A549 (cell line): ENCODE results near the gene ZNF438. TPM values are rescaled to one million over a fixed set of nuclear protein-coding genes. Genes with fewer than 3 reads are reported as not detected.

ENCODE experiments used
- ATAC-seq, 2 experiments: fragments of 200-7000 bp in 1 of 2; fragments of >200 bp in 1 of 2; cut with Nextera tagmentation in 1 of 2; cut with Tn5 transposase in 1 of 2; 3 replicates each; pipeline versions ENCODE4 v1.8.0 to v1.9.1; 2018 to 2020; ENCODE audit warnings: mild to moderate bottlenecking in 1 of 2, moderate library complexity in 1 of 2
- CTCF ChIA-PET: fragments of 300-600 bp; sonication (Branson Sonifier 250); formaldehyde crosslinking; extraction: SDS; loops from one replicate; lab custom pipeline; 2021; ENCODE audit warnings: antibody characterized with exemption, inconsistent platforms; lab: Yijun Ruan, JAX
- POLR2A ChIA-PET: fragments of 350-600 bp; formaldehyde crosslinking; extraction: SDS; loops from one replicate; lab custom pipeline; 2021; ENCODE audit warnings: antibody characterized with exemption, inconsistent platforms; lab: Yijun Ruan, JAX
- DNase-seq, 2 experiments: peaks; one replicate each; pipeline versions ENCODE4 v3.0.0 to v3.0.0-alpha.2; 2011 to 2016; ENCODE audit warnings: low read depth in 1 of 2, low spot score in 1 of 2
- FAIRE-seq: peaks from 2 replicates; lab custom pipeline; 2011; peaks lifted over from hg19 to GRCh38; lab: Jason Lieb, UNC
- H3K27ac ChIP-seq, 2 experiments: fragments of >200 bp; sonication (Bioruptor Twin); formaldehyde crosslinking; 3 replicates each; pipeline ENCODE4 v1.5.1; 2016 to 2017
- H3K4me1 ChIP-seq: fragments of >200 bp; sonication (Bioruptor Twin); formaldehyde crosslinking; 3 replicates; pipeline ENCODE4 v1.6.1; 2016
- H3K4me2 ChIP-seq: fragments of >200 bp; sonication (Bioruptor Twin); formaldehyde crosslinking; 3 replicates; pipeline ENCODE4 v1.6.1; 2016
- H3K4me3 ChIP-seq: fragments of >200 bp; sonication (Bioruptor Twin); formaldehyde crosslinking; 3 replicates; pipeline ENCODE4 v1.5.1; 2016
- H3K9me3 ChIP-seq: fragments of >200 bp; sonication (Bioruptor Twin); formaldehyde crosslinking; 3 replicates; pipeline ENCODE4 v1.6.1; 2016
- ATOH8 ChIP-seq: fragments of 250-450 bp; sonication (Bioruptor Pico); IDR thresholded peaks from 2 replicates; pipeline ENCODE4 v1.5.0; 2020; ENCODE audit warnings: low read depth, mild to moderate bottlenecking, moderate library complexity
- CBX2 ChIP-seq: fragments of 200-600 bp; sonication (generic); IDR thresholded peaks from 2 replicates; pipeline ENCODE4 v1.6.1; 2016; ENCODE audit warnings: low read depth, mild to moderate bottlenecking, borderline replicate concordance
- CEBPB ChIP-seq, 2 experiments: fragments of >200 bp in 1 of 2; sonication (Bioruptor Twin) in 1 of 2; formaldehyde crosslinking in 1 of 2; IDR thresholded peaks; 2 replicates each; pipeline ENCODE4 v1.6.1; 2012 to 2016
- CHD4 ChIP-seq: fragments of 200-600 bp; sonication (generic); IDR thresholded peaks from 2 replicates; pipeline ENCODE4 v1.6.1; 2016; ENCODE audit warnings: antibody characterized with exemption, mild to moderate bottlenecking, borderline replicate concordance
- ELK1 ChIP-seq: fragments of 150-350 bp; IDR thresholded peaks from 2 replicates; pipeline ENCODE4 v1.6.1; 2014; ENCODE audit warnings: low read depth, mild to moderate bottlenecking, low read length
- EP300 ChIP-seq, 2 experiments: fragments of >200 bp; sonication (Bioruptor Twin); formaldehyde crosslinking; IDR thresholded peaks; 2 replicates in 1 of 2; 3 replicates in 1 of 2; pipeline ENCODE4 v1.6.1; 2016 to 2017
- ESRRA ChIP-seq: fragments of 150-350 bp; IDR thresholded peaks from 2 replicates; pipeline ENCODE4 v1.6.1; 2014; ENCODE audit warnings: mild to moderate bottlenecking, low read length, borderline replicate concordance
- FOSB ChIP-seq: fragments of 250-450 bp; sonication (Bioruptor Pico); IDR thresholded peaks from 2 replicates; pipeline ENCODE4 v1.5.0; 2020; ENCODE audit warnings: mild to moderate bottlenecking, moderate library complexity
- HEYL ChIP-seq: fragments of 250-450 bp; sonication (Bioruptor Pico); IDR thresholded peaks from 2 replicates; pipeline ENCODE4 v1.8.0; 2021; ENCODE audit warnings: mild to moderate bottlenecking, moderate library complexity
- HMGXB4 ChIP-seq: fragments of 250-450 bp; sonication (Bioruptor Pico); IDR thresholded peaks from 2 replicates; pipeline ENCODE4 v1.5.0; 2021; ENCODE audit warnings: mild to moderate bottlenecking, moderate library complexity, borderline replicate concordance
- JUN ChIP-seq, 2 experiments: fragments of >200 bp; sonication (Bioruptor Twin); formaldehyde crosslinking; IDR thresholded peaks; 2 replicates in 1 of 2; 3 replicates in 1 of 2; pipeline ENCODE4 v1.6.1; 2016 to 2017
- JUNB ChIP-seq: fragments of >200 bp; sonication (Bioruptor Twin); formaldehyde crosslinking; IDR thresholded peaks from 2 replicates; pipeline ENCODE4 v1.6.1; 2016
- KDM1A ChIP-seq: fragments of 200-600 bp; sonication (generic); IDR thresholded peaks from 2 replicates; pipeline ENCODE4 v1.6.1; 2016; ENCODE audit warnings: low read depth, mild to moderate bottlenecking
- MAFK ChIP-seq: fragments of 450-650 bp; IDR thresholded peaks from 2 replicates; pipeline ENCODE4 v1.6.1; 2014; ENCODE audit not compliant: partially characterized antibody
- MYC ChIP-seq: IDR thresholded peaks from 2 replicates; pipeline ENCODE4 v1.6.1; 2012; ENCODE audit warnings: mild to moderate bottlenecking, inconsistent platforms, low read length, improper control_type of control experiment, borderline replicate concordance
- NPAS2 ChIP-seq: fragments of 250-450 bp; sonication (Bioruptor Pico); IDR thresholded peaks from 2 replicates; pipeline ENCODE4 v1.8.0; 2022; ENCODE audit warnings: mild to moderate bottlenecking, moderate library complexity, borderline replicate concordance
- PBX3 ChIP-seq: IDR thresholded peaks from 2 replicates; pipeline ENCODE4 v1.6.1; 2012
- POLR2AphosphoS2 ChIP-seq: conservative IDR thresholded peaks from 2 replicates; pipeline ENCODE4 v1.6.1; 2012; ENCODE audit warnings: low read length, improper control_type of control experiment, inconsistent platforms
- REST ChIP-seq: fragments of 200-600 bp; sonication (generic); IDR thresholded peaks from 2 replicates; pipeline ENCODE4 v1.6.1; 2016; ENCODE audit warnings: antibody characterized with exemption, mild to moderate bottlenecking, moderate library complexity
- SMC3 ChIP-seq: fragments of >200 bp; sonication (Bioruptor Twin); formaldehyde crosslinking; IDR thresholded peaks from 3 replicates; pipeline ENCODE4 v1.6.1; 2018; ENCODE audit warnings: inconsistent platforms
- SREBF2 ChIP-seq: fragments of 450-650 bp; IDR thresholded peaks from 2 replicates; pipeline ENCODE4 v1.6.1; 2014; ENCODE audit warnings: mild to moderate bottlenecking, moderate library complexity
- USF2 ChIP-seq: fragments of 450-650 bp; IDR thresholded peaks from 2 replicates; pipeline ENCODE4 v1.6.1; 2014; ENCODE audit warnings: antibody characterized with exemption
- ZC3H11A ChIP-seq: fragments of 450-650 bp; IDR thresholded peaks from 2 replicates; pipeline ENCODE4 v1.6.1; 2014; ENCODE audit warnings: antibody characterized with exemption, mild to moderate bottlenecking
- WGBS: methylation state at CpG from one replicate; pipeline ENCODE4 v1.1.6; 2017; ENCODE audit errors: missing lambda C conversion rate; 5-methylcytosine and 5-hydroxymethylcytosine counted together
- polyA plus RNA-seq, 4 experiments: library from polyadenylated mRNA; depleted of rRNA in 3 of 4; stranded (reverse); fragments of >200 nt; fragmentation: RNase III in 1 of 4; extraction: RNeasy Plus Mini Kit Qiagen cat#74134 plus additional on column Dnase treatment in 1 of 4; gene quantifications; 2 replicates in 3 of 4; 3 replicates in 1 of 4; pipeline ENCODE4 v1.2.3, GENCODE V29; 2011 to 2017

The ZNF438 gene
- polyA plus RNA-seq, 2 of the 4 experiments (the other 2 are of a cell fraction): 2.2 to 4.5 TPM

- no peaks in the 10 kb centered on the region for H3K4me1 ChIP-seq
- H3K27ac ChIP-seq: no peak overlapping the region
- DNase-seq (no peak), ATAC-seq (no peak; a peak in 1 of 6 replicates), FAIRE-seq (no peak)
- POLR2A ChIA-PET: no interaction called here
- H3K9me3 ChIP-seq: no peaks in the 10 kb centered on the region
- H3K4me2 ChIP-seq: no peak overlapping the region
- TF ChIP-seq USF2 (no peak), KDM1A (no peak), MAFK (no peak), JUN (IDR thresholded peaks at IDR 0.05) (no peak), MYC (no peak), POLR2AphosphoS2 (no peak), ATOH8 (CRISPR knock-in tag) (no peak), PBX3 (no peak), SMC3 (no peak), HMGXB4 (no peak), CHD4 (no peak), HEYL (CRISPR knock-in tag) (no peak), EP300 (IDR thresholded peaks at IDR 0.05) (no peak), JUNB (no peak), SREBF2 (no peak), FOSB (CRISPR knock-in tag) (no peak), ELK1 (no peak), CBX2 (no peak)
- CTCF ChIA-PET: no interaction called here
- no peak overlapping the region for H3K4me3 ChIP-seq
- WGBS: 80% methylated on average over 2 of the region's 2 CpGs
Measured at GRCh38 chr10:31070691-31071090, 39.0 kb upstream of the ZNF438 start.

GRCh38 chr10:31070025-31070424 is 38.4 kb upstream of the ZNF438 start:
- H3K4me3 ChIP-seq: no peak overlapping the region
- no peak overlapping the region for H3K27ac ChIP-seq
- DNase-seq: no peak
- no peaks in the 10 kb centered on the region for H3K4me1 ChIP-seq
- FAIRE-seq: no peak
- no peak for TF ChIP-seq CEBPB (IDR thresholded peaks at IDR 0.05)
- no peak for TF ChIP-seq NPAS2 (CRISPR knock-in tag)
- no peak for TF ChIP-seq REST
- no peak for TF ChIP-seq PBX3
- TF ChIP-seq ZC3H11A: no peak
- no peak for TF ChIP-seq CBX2
- TF ChIP-seq ESRRA: no peak
- 30% methylated on average over 4 of the region's 4 CpGs for WGBS
- no peaks in the 10 kb centered on the region for H3K9me3 ChIP-seq
- no peak overlapping the region for H3K4me2 ChIP-seq
- CTCF ChIA-PET: no interaction called here
- no peak for ATAC-seq
- POLR2A ChIA-PET: no interaction called here
